NCI-H2107 treated with DMSO at 0.1 percent for 48 hours (cell line): ENCODE data around the gene PIGN.

Experiments
- DNase-seq: peaks from one replicate; lab custom pipeline; 2025; ENCODE audit not compliant: unreplicated experiment; lab: John Stamatoyannopoulos, UW

The PIGN gene

GRCh38 chr18:62109676-62110075, 77.2 kb downstream of the PIGN start:
- no peak for DNase-seq

GRCh38 chr18:62107881-62108280, 79.0 kb downstream of the PIGN start:
- no peak for DNase-seq

- DNase-seq: no peak
Measured at GRCh38 chr18:62106271-62106670, 80.6 kb downstream of the PIGN start.

- no peak for DNase-seq
Measured at GRCh38 chr18:62105376-62105775, 81.5 kb downstream of the PIGN start.

GRCh38 chr18:62102221-62102620, 84.6 kb downstream of the PIGN start:
- DNase-seq: no peak

GRCh38 chr18:62101321-62101721, 85.5 kb downstream of the PIGN start:
- no peak for DNase-seq

GRCh38 chr18:62098960-62099359, 87.9 kb downstream of the PIGN start:
- DNase-seq: no peak

GRCh38 chr18:62097698-62098097, 89.2 kb downstream of the PIGN start:
- no peak for DNase-seq

GRCh38 chr18:62091487-62092120, 95.3 kb downstream of the PIGN start:
- no peak for DNase-seq

- no peak for DNase-seq
Measured at GRCh38 chr18:62089174-62089573, 97.7 kb downstream of the PIGN start.

- DNase-seq: no peak
Measured at GRCh38 chr18:62088156-62088555, 98.7 kb downstream of the PIGN start.

GRCh38 chr18:62085756-62086155, 101.1 kb downstream of the PIGN start:
- DNase-seq: no peak

GRCh38 chr18:62081761-62082294, 105.0 kb downstream of the PIGN start:
- DNase-seq: no peak

- no peak for DNase-seq
Measured at GRCh38 chr18:62081248-62081647, 105.6 kb downstream of the PIGN start.

- DNase-seq: no peak
Measured at GRCh38 chr18:62080172-62080900, 106.5 kb downstream of the PIGN start.

- no peak for DNase-seq
Measured at GRCh38 chr18:62073461-62074281, 113.2 kb downstream of the PIGN start.

- DNase-seq: no peak
Measured at GRCh38 chr18:62072370-62072769, 114.5 kb downstream of the PIGN start.

- DNase-seq: no peak
Measured at GRCh38 chr18:62071071-62071470, 115.8 kb downstream of the PIGN start.

- no peak for DNase-seq
Measured at GRCh38 chr18:62070302-62070701, 116.6 kb downstream of the PIGN start.

GRCh38 chr18:62069556-62069955, 117.3 kb downstream of the PIGN start:
- no peak for DNase-seq

- no peak for DNase-seq
Measured at GRCh38 chr18:62066102-62066818, 120.6 kb downstream of the PIGN start.
